ENCODE results near the gene TMEM184A.

TMEM184A gene

GRCh38 chr7:1567049-1567771 is 11.2 kb upstream of the TMEM184A start:
- no peak for DNase-seq (ENCODE audit: low read depth)

GRCh38 chr7:1566687-1567048 is 10.7 kb upstream of the TMEM184A start:
- DNase-seq (ENCODE audit: low read depth), result no peak

GRCh38 chr7:1564603-1565022 is 8.6 kb upstream of the TMEM184A start:
- DNase-seq (ENCODE audit: low read depth), result no peak

GRCh38 chr7:1563981-1564602 is 8.1 kb upstream of the TMEM184A start:
- no peak for DNase-seq (ENCODE audit: low read depth)

- DNase-seq (ENCODE audit: low read depth), result no peak
Measured at GRCh38 chr7:1562597-1563051, 6.6 kb upstream of the TMEM184A start.

GRCh38 chr7:1562116-1562515 is 6.1 kb upstream of the TMEM184A start:
- DNase-seq (ENCODE audit: low read depth), result no peak

GRCh38 chr7:1561036-1561940 is 5.3 kb upstream of the TMEM184A start:
- no peak for DNase-seq (ENCODE audit: low read depth)

GRCh38 chr7:1560620-1561031 is 4.6 kb upstream of the TMEM184A start:
- DNase-seq (ENCODE audit: low read depth), result no peak

- DNase-seq (ENCODE audit: low read depth), result no peak
Measured at GRCh38 chr7:1559626-1560590, 3.9 kb upstream of the TMEM184A start.

- DNase-seq (ENCODE audit: low read depth), result no peak
Measured at GRCh38 chr7:1558841-1559625, 3.0 kb upstream of the TMEM184A start.

- no peak for DNase-seq (ENCODE audit: low read depth)
Measured at GRCh38 chr7:1558181-1558811, 2.3 kb upstream of the TMEM184A start.

- DNase-seq (ENCODE audit: low read depth), result no peak
Measured at GRCh38 chr7:1557771-1558170, 1.8 kb upstream of the TMEM184A start.

GRCh38 chr7:1557006-1557405 is 1.0 kb upstream of the TMEM184A start:
- DNase-seq (ENCODE audit: low read depth), result no peak

GRCh38 chr7:1555046-1555812 is 776 bp downstream of the TMEM184A start:
- DNase-seq (ENCODE audit: low read depth), result no peak

- no peak for DNase-seq (ENCODE audit: low read depth)
Measured at GRCh38 chr7:1554333-1555045, 1.5 kb downstream of the TMEM184A start.

- no peak for DNase-seq (ENCODE audit: low read depth)
Measured at GRCh38 chr7:1553512-1554210, 2.3 kb downstream of the TMEM184A start.

- DNase-seq (ENCODE audit: low read depth), result no peak
Measured at GRCh38 chr7:1552200-1552599, 3.8 kb downstream of the TMEM184A start.

GRCh38 chr7:1550846-1551155 is 5.2 kb downstream of the TMEM184A start:
- DNase-seq (ENCODE audit: low read depth), result no peak
